ENCODE data around the gene SCAF8.

DNA sequence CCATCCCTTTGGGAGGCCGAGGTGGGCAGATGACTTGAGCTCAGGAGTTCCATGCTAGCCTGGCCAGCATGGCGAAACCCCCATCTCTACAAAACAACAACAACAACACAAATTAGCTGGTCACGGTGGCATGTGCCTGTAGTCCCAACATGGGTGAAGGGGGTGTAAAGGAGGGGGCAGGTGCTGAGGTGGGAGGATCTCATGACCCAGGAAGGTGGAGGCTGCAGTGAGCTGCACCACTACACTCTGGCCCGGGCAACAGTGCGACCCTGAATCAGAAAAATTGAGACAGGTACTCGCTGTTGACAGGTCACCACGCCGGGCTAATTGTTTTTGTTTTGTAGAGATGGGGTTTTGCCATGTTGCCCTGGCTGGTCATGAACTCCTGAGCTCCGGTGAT is 4.2 kb downstream of the SCAF8 start:
- TF ChIP-seq, protein P1, sequence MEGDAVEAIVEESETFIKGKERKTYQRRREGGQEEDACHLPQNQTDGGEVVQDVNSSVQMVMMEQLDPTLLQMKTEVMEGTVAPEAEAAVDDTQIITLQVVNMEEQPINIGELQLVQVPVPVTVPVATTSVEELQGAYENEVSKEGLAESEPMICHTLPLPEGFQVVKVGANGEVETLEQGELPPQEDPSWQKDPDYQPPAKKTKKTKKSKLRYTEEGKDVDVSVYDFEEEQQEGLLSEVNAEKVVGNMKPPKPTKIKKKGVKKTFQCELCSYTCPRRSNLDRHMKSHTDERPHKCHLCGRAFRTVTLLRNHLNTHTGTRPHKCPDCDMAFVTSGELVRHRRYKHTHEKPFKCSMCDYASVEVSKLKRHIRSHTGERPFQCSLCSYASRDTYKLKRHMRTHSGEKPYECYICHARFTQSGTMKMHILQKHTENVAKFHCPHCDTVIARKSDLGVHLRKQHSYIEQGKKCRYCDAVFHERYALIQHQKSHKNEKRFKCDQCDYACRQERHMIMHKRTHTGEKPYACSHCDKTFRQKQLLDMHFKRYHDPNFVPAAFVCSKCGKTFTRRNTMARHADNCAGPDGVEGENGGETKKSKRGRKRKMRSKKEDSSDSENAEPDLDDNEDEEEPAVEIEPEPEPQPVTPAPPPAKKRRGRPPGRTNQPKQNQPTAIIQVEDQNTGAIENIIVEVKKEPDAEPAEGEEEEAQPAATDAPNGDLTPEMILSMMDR (IDR thresholded peaks at IDR 0.05) = no peak
- no peak for TF ChIP-seq ZFX (IDR thresholded peaks at IDR 0.05; ENCODE audit: borderline replicate concordance)

All from 22Rv1 (cell line).